ENCODE data around the gene SPOCK3. TPM values are rescaled to one million over a fixed set of nuclear protein-coding genes. Genes with fewer than 3 reads are reported as not detected.

SPOCK3 gene
- total RNA-seq, 1 donor, result not detected

DNA sequence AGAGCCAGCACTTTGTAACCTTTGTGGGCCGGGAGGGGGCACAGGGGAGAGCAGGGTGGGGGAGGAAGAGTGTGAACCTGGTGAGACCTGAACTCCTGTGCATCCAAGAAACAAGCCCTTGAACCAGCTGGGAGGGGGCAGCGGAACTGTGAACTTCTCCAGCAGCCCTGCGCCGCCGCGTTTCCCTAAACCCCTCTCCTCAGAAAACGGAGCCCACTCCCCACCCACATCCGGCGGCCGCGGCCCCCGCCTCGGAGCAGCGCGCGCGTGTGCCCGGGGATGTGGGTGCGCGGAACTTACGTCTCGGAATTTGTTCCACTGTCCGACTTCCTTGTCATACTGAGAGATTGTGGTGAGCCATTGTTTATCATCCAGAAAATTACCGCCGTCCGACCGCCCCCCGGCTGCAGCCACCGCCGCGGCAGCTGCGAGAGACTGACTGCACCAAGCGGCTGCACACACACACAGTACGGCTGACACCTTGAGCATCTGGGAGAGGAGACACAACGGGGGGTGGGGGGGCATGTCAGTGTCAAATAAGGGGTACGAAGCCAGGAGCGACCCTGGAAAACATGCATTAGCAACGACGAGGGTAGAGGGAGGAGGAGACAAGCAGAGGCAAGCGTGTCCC lies 494 bp downstream of the SPOCK3 start:
- H3K9me3 ChIP-seq (ENCODE audit: low read depth, low read length), result no peaks in the 10 kb centered on the region
- TF ChIP-seq, protein P1, sequence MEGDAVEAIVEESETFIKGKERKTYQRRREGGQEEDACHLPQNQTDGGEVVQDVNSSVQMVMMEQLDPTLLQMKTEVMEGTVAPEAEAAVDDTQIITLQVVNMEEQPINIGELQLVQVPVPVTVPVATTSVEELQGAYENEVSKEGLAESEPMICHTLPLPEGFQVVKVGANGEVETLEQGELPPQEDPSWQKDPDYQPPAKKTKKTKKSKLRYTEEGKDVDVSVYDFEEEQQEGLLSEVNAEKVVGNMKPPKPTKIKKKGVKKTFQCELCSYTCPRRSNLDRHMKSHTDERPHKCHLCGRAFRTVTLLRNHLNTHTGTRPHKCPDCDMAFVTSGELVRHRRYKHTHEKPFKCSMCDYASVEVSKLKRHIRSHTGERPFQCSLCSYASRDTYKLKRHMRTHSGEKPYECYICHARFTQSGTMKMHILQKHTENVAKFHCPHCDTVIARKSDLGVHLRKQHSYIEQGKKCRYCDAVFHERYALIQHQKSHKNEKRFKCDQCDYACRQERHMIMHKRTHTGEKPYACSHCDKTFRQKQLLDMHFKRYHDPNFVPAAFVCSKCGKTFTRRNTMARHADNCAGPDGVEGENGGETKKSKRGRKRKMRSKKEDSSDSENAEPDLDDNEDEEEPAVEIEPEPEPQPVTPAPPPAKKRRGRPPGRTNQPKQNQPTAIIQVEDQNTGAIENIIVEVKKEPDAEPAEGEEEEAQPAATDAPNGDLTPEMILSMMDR (IDR thresholded peaks at IDR 0.05; ENCODE audit: extremely low read depth, low read depth, low read length), result no peak
- H2AFZ ChIP-seq (ENCODE audit: low read length), result peak overlapping the region; percentile 76
- H4K20me1 ChIP-seq (ENCODE audit: insufficient read depth, low read length), result no peaks in the 10 kb centered on the region
- no peaks in the 10 kb centered on the region for H3K36me3 ChIP-seq (ENCODE audit: insufficient read depth, low read length)
- H3K4me3 ChIP-seq (ENCODE audit: insufficient read depth, low read length), result peak overlapping the region; percentile 56
- peak overlapping the region; percentile 73 for H3K4me2 ChIP-seq (ENCODE audit: insufficient read depth, low read length)
- H3K27me3 ChIP-seq (ENCODE audit: insufficient read depth, low read length), result peaks cover 3% of the 10 kb centered on the region
- H3K27ac ChIP-seq (ENCODE audit: low read depth, low read length), result no peak overlapping the region
- H3K79me2 ChIP-seq (ENCODE audit: insufficient read depth, low read length), result no peaks in the 10 kb centered on the region
- H3K4me1 ChIP-seq (ENCODE audit: insufficient read depth, low read length), result no peaks in the 10 kb centered on the region
- peak; percentile 81 for DNase-seq (ENCODE audit: insufficient read length, low spot score, missing footprints)

DNA sequence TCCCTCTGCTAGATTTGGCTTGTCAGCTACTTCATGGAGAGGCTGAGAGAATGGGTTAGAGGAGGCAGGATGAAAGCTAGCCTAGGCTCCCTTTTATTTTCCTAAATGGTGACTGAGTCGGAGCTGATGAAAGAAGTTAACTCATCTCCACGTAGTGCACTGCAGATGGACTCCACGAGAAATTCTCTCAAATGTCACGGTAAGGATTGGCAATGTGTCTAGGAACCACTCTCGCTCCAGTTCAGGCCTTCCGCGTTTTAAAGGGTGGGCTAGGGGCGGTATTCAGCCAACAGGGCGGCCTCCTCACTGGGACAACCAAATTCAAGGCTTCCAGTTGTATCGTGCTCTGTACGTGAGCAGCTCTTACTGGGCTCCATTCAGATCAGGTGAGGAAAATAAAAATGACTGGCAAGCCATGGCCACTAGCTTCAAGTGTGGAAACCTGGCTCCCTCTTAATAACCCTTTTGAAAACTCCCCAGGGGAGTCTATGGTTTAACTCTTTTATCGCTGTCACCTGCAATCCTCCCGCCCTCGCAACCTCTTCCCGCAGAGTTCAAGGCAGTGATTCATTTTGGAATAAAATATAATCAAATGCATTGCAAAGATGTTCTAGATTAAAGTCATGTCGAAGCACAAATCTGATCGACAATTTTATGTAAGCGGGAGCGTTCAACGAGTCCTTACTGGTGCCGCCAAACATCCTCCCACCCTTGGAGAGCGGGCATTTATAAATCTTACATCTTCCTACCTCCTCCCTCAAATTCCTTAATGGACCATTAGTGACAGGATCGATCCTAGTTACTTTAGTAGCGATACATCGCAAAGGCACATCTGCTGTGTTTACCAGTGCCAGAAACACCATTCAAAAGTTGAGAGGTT lies 1.2 kb downstream of the SPOCK3 start:
- no peaks in the 10 kb centered on the region for H3K4me1 ChIP-seq (ENCODE audit: insufficient read depth, low read length)
- H4K20me1 ChIP-seq (ENCODE audit: insufficient read depth, low read length), result no peaks in the 10 kb centered on the region
- no peaks in the 10 kb centered on the region for H3K79me2 ChIP-seq (ENCODE audit: insufficient read depth, low read length)
- H3K27me3 ChIP-seq (ENCODE audit: insufficient read depth, low read length), result peaks cover 3% of the 10 kb centered on the region
- no peaks in the 10 kb centered on the region for H3K9me3 ChIP-seq (ENCODE audit: low read depth, low read length)
- no peak overlapping the region for H2AFZ ChIP-seq (ENCODE audit: low read length)
- no peaks in the 10 kb centered on the region for H3K36me3 ChIP-seq (ENCODE audit: insufficient read depth, low read length)
- H3K27ac ChIP-seq (ENCODE audit: low read depth, low read length), result no peak overlapping the region
- peak overlapping the region; percentile 73 for H3K4me2 ChIP-seq (ENCODE audit: insufficient read depth, low read length)
- TF ChIP-seq, protein P1 (IDR thresholded peaks at IDR 0.05; ENCODE audit: extremely low read depth, low read depth, low read length), result no peak
- H3K4me3 ChIP-seq (ENCODE audit: insufficient read depth, low read length), result no peak overlapping the region
- peak; percentile 61 for DNase-seq (ENCODE audit: insufficient read length, low spot score, missing footprints)

DNA sequence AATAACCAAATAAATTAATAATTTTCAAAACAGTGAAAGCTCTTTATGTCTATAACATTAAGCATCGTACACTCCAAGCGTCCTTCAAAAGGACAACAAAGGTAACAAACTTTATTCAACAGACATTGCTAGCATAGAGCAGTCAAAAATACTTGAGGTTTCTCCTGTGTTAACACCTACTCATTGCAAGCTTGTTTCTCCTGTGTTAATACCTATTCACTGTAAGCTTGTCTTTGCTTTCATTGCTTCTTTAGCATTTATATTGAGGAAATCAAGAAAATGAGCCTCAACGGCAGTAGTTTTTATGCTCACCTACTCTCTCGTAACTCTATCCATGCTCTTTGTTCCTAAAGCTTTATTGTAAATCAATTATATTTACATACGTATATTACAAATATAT lies 3.5 kb downstream of the SPOCK3 start:
- no peaks in the 10 kb centered on the region for H4K20me1 ChIP-seq (ENCODE audit: insufficient read depth, low read length)
- DNase-seq (ENCODE audit: insufficient read length, low spot score, missing footprints), result peak; percentile 68
- no peaks in the 10 kb centered on the region for H3K79me2 ChIP-seq (ENCODE audit: insufficient read depth, low read length)
- no peaks in the 10 kb centered on the region for H3K9me3 ChIP-seq (ENCODE audit: low read depth, low read length)
- H3K36me3 ChIP-seq (ENCODE audit: insufficient read depth, low read length), result no peaks in the 10 kb centered on the region
- H3K4me1 ChIP-seq (ENCODE audit: insufficient read depth, low read length), result no peaks in the 10 kb centered on the region
- TF ChIP-seq, protein P1 (IDR thresholded peaks at IDR 0.05; ENCODE audit: extremely low read depth, low read depth, low read length), result no peak
- H2AFZ ChIP-seq (ENCODE audit: low read length), result no peak overlapping the region
- peaks cover 3% of the 10 kb centered on the region for H3K27me3 ChIP-seq (ENCODE audit: insufficient read depth, low read length)
- no peak overlapping the region for H3K4me2 ChIP-seq (ENCODE audit: insufficient read depth, low read length)
- H3K4me3 ChIP-seq (ENCODE audit: insufficient read depth, low read length), result no peak overlapping the region
- no peak overlapping the region for H3K27ac ChIP-seq (ENCODE audit: low read depth, low read length)

DNA sequence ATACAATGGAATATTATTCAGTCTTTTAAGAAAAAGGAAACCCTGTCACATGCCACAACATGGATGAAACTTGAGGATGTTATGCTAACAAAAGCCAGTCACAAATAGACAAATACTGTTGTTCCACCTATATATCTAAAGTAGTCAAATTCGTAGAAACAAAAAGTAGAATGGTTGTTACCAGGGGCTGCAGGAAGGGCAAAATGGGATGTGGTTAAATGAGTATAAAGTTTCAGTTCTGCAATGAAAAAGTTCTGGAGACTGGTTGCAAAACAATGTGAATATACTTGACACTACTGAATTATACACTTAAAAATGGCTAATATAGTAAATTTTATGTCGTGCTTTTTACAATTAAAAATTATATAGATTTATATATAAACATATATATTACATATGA lies 12.2 kb downstream of the SPOCK3 start:
- Histone ChIP-seq H2AFZ (ENCODE audit: low read length) (no peak overlapping the region), H3K4me3 (ENCODE audit: insufficient read depth, low read length) (no peak overlapping the region)

More for the DNA sequence above, 12.2 kb downstream of the SPOCK3 start:
- H3K4me1 ChIP-seq (ENCODE audit: insufficient read depth, low read length), result no peaks in the 10 kb centered on the region
- H3K9me3 ChIP-seq (ENCODE audit: low read depth, low read length), result no peaks in the 10 kb centered on the region
- H3K4me2 ChIP-seq (ENCODE audit: insufficient read depth, low read length), result no peak overlapping the region
- DNase-seq (ENCODE audit: insufficient read length, low spot score, missing footprints), result no peak
- H3K27me3 ChIP-seq (ENCODE audit: insufficient read depth, low read length), result no peaks in the 10 kb centered on the region
- TF ChIP-seq, protein P1 (IDR thresholded peaks at IDR 0.05; ENCODE audit: extremely low read depth, low read depth, low read length), result no peak
- H3K79me2 ChIP-seq (ENCODE audit: insufficient read depth, low read length), result no peaks in the 10 kb centered on the region
- no peaks in the 10 kb centered on the region for H4K20me1 ChIP-seq (ENCODE audit: insufficient read depth, low read length)
- no peaks in the 10 kb centered on the region for H3K36me3 ChIP-seq (ENCODE audit: insufficient read depth, low read length)
- H3K27ac ChIP-seq (ENCODE audit: low read depth, low read length), result no peak overlapping the region
